GM18517 (cell line): ENCODE results near the gene TRIM5.

Source experiments
- ATAC-seq: cut with Tn5 transposase; IDR thresholded peaks from one replicate; pipeline ENCODE4 v1.9.1; 2021; ENCODE audit warnings: mild to moderate bottlenecking, moderate library complexity; ENCODE audit not compliant: unreplicated experiment

TRIM5 gene

GRCh38 chr11:5626196-5626595, 58.7 kb downstream of the TRIM5 start:
- no peak for ATAC-seq

GRCh38 chr11:5625281-5625680, 59.6 kb downstream of the TRIM5 start:
- no peak for ATAC-seq

GRCh38 chr11:5624489-5625279, 60.2 kb downstream of the TRIM5 start, which contains the start of gene TRIM34:
Gene TRIM34, plus strand, starts transcription at chr11:5625001. Its CDS starts 7,331 bp downstream, at chr11:5632332.
- peak; percentile 99 for ATAC-seq

GRCh38 chr11:5622802-5623201, 62.1 kb downstream of the TRIM5 start:
- ATAC-seq, result no peak

- no peak for ATAC-seq
These were observed 63.3 kb downstream of the TRIM5 start for GRCh38 chr11:5621580-5621979.

GRCh38 chr11:5620651-5621521, 64.0 kb downstream of the TRIM5 start:
- no peak for ATAC-seq

DNA sequence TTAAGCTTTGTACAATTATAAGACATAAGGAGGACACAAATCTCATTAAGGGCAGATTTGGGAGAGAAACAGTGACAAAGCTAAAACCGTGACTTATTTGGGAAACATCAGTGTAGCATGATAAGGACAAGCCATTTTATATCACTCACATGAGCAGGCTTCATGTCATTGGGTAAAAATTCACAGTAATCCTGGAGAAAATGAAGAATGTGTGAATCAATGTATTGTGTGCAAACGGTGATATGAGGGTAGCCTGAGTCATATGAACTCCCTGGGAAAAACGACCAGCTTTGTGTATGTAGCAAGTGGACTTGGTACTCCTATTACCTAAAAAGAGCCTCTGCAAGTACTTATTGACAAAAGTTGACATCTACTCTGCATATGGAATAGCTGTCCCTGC, 66.1 kb downstream of the TRIM5 start:
- ATAC-seq, result no peak
